HG03432 (cell line): ENCODE results near the gene ADAMTS12.
"Not testable (repeated sequence)": the region's sequence is repeated elsewhere in the genome, so short reads cannot be mapped to it uniquely, and the experiment has no call there.

Experiments used
- ATAC-seq: cut with Tn5 transposase; IDR thresholded peaks from one replicate; pipeline ENCODE4 v1.9.1; 2021; ENCODE audit warnings: mild to moderate bottlenecking, moderate library complexity; ENCODE audit not compliant: unreplicated experiment

Gene ADAMTS12

DNA sequence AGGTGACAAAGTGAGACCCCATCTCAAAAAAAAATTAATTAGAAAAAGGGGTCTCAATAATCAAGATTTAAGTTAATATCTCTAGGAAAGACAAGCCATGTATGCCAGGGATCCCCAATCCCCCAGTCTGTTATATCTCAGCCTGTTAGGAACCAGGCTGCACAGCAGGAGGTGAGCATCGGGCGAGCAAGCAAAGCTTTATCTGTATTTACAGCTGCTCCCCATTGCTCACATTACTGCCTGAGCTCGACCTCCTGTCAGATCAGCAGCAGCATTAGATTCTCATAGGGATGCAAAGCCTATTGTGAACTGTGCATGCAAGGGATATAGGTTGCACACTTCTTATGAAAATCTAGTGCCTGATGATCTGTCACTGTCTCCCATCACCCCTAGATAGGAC, 334.2 kb downstream of the ADAMTS12 start:
- ATAC-seq, result no peak

- ATAC-seq, result no peak
These were observed 335.2 kb downstream of the ADAMTS12 start for GRCh38 chr5:33556330-33557328.

DNA sequence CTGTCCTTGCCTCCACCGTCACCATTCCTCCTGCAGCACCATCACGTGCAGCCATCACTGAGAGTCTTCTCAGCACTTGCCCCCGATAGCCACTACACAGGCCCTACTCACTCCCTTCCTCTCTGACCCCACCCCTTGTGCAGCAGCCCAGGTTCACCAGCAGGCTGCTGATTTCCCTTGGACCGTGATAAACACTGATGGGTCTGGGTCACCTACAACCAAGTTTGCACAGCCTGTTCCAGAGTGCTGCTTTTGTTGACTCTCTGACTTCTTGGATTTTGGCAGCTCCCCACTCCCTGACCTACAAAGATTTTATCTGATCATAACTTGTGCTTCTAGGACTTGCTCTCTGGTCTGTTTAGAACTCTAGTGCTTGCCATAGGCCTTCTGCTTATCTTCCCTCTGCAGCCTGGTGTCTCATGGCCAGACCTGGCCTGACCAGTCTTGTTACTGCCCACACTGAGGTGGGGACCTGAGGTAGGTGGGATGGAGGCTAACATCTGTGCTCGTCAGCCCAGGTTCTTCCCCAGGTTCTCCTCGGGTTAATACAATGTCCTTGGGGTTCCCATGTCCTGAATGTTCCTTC, 341.7 kb downstream of the ADAMTS12 start:
- no peak for ATAC-seq

GRCh38 chr5:33539790-33540189, 352.0 kb downstream of the ADAMTS12 start:
- not testable (repeated sequence) for ATAC-seq

GRCh38 chr5:33539212-33539611, 352.6 kb downstream of the ADAMTS12 start:
- no peak for ATAC-seq

DNA sequence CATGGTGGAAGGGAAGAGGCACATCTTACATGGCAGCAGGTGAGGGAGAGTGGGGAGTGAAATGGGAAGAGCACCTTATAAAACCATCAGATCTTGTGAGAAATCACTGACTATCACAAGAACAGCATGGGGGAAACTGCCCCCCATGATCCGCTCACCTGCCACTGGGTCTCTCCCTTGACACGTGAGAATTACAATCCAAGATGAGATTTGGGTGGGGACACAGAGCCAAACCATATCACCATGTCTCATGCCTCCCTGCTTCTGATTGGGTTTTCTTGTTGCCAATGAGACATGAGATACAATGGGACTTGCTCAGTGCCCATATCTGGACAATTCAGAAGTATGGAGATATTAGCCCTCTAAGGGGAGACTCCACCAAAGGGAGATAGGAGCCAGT, 353.6 kb downstream of the ADAMTS12 start:
- ATAC-seq, result no peak

DNA sequence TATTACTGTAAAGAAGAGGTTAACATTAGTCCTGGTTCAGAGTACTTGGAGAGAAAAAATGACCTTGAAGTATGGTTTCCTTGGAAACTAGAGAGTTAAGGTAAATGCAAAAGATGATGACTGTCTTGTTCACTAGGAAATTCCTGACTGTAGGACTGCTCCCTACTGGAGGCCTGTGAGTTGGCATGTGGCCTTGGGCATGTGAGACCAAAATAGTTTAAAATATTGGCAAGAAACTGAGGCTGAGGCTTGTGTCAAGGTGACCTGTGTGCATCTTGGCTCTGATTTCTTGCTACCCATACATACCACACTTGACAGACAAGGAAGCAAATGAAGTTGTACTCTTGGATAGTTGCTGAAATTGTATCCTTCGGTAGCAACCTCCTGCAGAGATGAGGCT, 354.6 kb downstream of the ADAMTS12 start:
- no peak for ATAC-seq

- no peak for ATAC-seq
These were observed 355.0 kb downstream of the ADAMTS12 start for GRCh38 chr5:33536802-33537201.

- no peak for ATAC-seq
These were observed 360.0 kb downstream of the ADAMTS12 start for GRCh38 chr5:33531824-33532223.

DNA sequence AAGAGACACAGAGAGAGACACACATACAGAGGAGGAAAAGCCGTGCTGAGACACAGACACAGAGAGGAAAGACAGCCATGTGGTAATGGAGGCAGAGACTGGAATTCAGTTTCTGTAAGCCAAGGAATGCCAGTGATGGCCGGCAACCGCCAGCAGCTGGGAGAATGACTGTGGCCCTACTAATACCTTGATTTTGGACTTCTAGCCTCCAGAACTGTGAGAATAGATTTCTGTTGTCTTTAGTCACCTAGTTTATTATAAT, 360.8 kb downstream of the ADAMTS12 start:
- ATAC-seq, result no peak

DNA sequence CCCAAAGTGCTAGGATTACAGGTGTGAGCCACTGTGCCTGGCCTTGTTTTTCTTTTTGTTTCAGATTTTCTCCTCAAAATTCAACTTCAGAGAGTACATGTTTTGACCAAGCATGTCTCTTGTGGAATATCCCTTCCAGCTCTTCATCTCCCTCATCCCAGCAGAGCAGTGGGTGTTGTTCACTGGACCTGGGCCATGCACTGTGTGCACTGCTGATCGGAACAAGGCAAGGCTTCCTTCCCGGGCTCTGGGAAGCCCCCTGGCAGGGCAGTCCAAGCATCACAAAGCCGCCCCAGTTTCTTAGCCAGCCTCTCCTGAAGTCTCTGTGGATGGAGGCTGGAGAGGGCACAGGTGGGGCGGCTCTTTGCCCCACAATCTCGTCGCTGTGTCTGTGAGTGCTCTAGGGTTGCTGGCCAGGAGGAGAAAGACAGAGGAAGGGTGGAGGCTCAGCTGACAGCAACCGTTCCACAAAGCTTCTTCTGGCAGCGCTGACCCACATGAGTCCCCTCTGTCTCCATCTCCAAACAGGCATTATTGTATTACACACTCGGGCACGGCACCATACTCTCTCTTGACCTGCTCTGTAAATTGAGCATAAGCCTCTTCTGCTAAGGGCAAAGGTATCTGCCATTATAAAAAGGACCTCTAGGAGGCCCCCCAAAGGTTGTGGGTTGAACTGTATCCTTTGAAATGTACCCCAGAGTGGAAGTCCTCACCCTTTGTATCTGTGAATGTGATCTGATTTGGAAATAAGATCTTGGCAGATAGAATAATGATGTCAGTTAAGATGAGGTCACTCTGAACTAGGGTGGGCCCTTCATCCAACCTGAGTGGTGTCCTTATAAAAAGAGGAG, 361.4 kb downstream of the ADAMTS12 start:
- ATAC-seq, result no peak

DNA sequence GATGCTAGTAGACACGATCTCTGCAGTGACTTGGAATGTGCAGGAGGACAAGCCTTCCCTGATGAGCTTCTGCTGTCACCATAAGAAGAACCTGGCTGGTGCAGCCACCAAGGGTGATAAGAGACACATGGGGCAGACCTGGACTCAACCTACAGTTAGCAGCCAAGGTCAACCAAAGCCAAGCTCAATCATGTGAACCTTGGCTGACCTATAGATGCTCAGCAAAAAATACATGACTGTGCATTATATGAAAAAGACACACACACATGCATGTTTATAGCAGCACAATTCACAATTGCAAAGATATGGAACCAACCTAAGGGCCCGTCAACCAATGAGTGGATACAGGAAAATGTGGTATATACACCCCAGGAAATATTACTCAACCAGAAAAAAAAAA, 364.1 kb downstream of the ADAMTS12 start:
- ATAC-seq, result no peak

DNA sequence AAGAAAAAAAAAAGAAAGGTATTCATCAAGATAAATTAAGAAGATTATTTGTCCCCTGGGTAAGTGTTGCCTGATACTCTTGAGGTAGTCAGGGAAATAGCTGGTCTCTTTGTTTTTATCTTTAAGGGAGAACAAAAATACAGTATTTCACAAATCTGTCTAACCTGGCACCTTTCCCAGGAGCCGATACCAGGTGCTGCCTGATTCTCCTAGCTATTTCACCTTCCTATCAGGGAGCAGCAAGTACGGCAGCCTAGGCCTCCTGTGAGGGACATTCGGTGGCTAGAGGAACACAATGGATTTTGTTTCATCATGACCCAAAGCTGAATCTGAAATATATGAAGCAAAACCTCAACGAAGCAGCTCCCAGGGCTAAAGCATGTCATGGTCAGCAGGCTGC, 365.0 kb downstream of the ADAMTS12 start:
- no peak for ATAC-seq

- no peak for ATAC-seq
These were observed 367.3 kb downstream of the ADAMTS12 start for GRCh38 chr5:33524476-33524875.

DNA sequence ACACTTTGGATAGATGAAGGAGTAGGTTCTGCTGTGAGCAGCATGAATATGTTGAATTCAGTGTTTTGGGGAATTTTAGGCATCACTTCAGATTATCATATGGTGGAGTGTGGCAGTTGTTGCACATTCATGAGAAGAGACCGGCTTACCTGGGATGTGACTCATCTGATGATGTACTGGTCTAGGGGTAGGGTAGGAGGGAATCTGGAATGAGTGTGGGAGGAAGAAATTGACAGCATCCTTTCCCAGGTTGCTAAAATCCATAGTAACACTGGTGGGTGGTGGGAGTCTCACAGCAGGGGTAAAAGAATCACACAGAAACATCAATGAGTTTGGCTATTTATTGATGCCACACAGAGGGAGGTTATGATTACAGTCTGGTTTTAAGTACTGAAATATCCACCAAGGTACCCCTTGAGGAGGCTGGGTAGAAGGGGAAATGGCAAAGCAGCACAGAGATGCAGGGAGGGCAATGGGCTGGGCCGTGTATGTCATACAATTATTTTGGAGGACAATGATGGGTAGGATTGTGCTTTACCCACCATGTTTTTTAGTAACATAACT, 368.5 kb downstream of the ADAMTS12 start:
- ATAC-seq, result no peak

DNA sequence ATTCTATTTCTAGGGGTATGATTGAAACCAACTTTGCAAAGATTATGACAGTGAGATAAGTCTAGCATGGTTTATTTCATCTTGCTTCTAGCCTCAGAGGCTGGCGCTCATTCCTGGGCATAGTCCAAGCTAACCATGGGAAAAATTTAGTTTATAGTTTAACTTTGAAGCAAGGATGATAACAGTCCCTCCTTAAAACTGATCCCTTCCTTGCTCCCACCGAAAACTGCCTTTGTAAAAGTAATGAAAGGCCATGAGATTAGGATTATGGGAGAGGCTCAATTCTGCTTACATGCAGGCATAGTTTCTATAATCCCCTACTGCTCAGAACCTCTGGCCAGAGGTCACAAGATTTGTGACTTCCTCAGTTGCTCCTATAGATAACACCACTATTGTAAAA, 375.4 kb downstream of the ADAMTS12 start:
- no peak for ATAC-seq

- ATAC-seq, result not testable (repeated sequence)
These were observed 376.4 kb downstream of the ADAMTS12 start for GRCh38 chr5:33515366-33515765.

GRCh38 chr5:33513462-33514185, 378.2 kb downstream of the ADAMTS12 start:
- no peak for ATAC-seq

DNA sequence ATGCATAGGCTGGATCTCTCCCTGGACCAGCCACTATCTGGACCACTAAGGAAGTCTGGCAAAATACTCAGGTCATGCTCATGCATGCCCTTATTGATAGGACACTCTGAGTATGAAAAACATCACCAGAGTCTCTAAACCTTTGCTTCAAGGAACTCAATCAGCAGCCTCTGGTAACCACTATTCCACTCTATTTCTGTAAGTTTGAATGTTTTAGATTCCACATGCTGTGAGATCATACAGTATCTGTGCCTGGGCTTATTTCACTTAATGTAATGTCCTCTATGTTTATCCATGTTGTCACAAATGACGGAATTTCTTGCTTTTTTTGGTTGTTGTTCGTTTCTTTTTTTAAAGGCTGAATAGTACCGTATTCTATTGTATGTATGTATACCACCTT, 382.8 kb downstream of the ADAMTS12 start:
- ATAC-seq, result no peak

GRCh38 chr5:33507426-33507825, 384.4 kb downstream of the ADAMTS12 start:
- no peak for ATAC-seq

DNA sequence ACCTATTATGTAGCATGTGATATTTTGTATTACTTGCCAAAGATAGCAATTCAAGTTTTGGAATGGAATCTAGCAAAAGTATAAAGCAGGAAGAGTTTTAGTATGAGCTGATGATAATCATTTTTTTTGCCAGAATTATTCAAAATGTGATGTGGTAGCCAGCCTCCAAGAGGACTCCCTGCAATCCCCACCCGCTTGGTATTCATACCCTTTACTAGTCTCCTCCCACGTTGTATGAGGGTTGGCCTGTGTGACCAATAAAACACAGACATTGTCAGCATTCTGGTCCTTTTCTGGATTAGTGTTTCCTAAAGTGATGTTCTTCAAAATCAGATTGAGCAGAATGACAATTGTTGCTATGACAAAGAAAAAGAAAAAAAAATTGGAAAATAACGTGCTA, 387.2 kb downstream of the ADAMTS12 start:
- ATAC-seq, result no peak
